ENCODE results near the gene SMARCD3. TPM values are rescaled to one million over a fixed set of nuclear protein-coding genes. Genes with fewer than 3 reads are reported as not detected.

Gene SMARCD3
- total and polyA plus RNA-seq, 9 of the 15 experiments (the other 6 are each of a cell fraction or from before 2014, with no cell fraction given) = 0.43 to 3.6 (median 2.6) TPM

GRCh38 chr7:151251689-151252560, 3.4 kb upstream of the SMARCD3 start (continued):
- TF ChIP-seq PHF8 (IDR thresholded peaks at IDR 0.05; ENCODE audit: borderline replicate concordance, low read length) = peak; percentile 34; the same call in 1 of the 2 replicates
- peak in 2 of 3 experiments; percentile 10 to 60 for TF ChIP-seq YY1 (IDR thresholded peaks at IDR 0.05; ENCODE audit: borderline replicate concordance in 1 of 3, control insufficient read depth in 1 of 3, extremely low read depth in 1 of 3, insufficient read depth in 3 of 3, insufficient read length in 1 of 3, insufficient replicate concordance in 2 of 3, low read depth in 1 of 3, low read length in 2 of 3)
- TF ChIP-seq NEUROD1 (IDR thresholded peaks at IDR 0.05; ENCODE audit: borderline replicate concordance, low read depth, low read length, partially characterized antibody) = peak; percentile 75
- peak; percentile 88 to 89 for TF ChIP-seq NRF1 (conservative IDR thresholded peaks at IDR 0.05 in 1 of 2, IDR thresholded peaks at IDR 0.05 in 1 of 2)
- TF ChIP-seq ZBTB7A (IDR thresholded peaks at IDR 0.05; ENCODE audit: borderline replicate concordance, control insufficient read depth, low read depth, low read length) = peak; percentile 57; the same call in 1 of the 2 replicates
- 0 out of 2 replicates have a peak, but pooled peaks have one; percentile 43 for TF ChIP-seq LARP7 (IDR thresholded peaks at IDR 0.05)
- peak; percentile 85; the same call in 1 of the 2 replicates for TF ChIP-seq CTBP1 (IDR thresholded peaks at IDR 0.05; ENCODE audit: borderline replicate concordance)
- TF ChIP-seq E2F6 (IDR thresholded peaks at IDR 0.05; ENCODE audit: borderline replicate concordance in 1 of 2, extremely low read depth in 1 of 2, insufficient read depth in 1 of 2, insufficient read length in 1 of 2, low read depth in 1 of 2, low read length in 1 of 2, poor library complexity in 1 of 2, severe bottlenecking in 1 of 2) = peak in 1 of 2 experiments; percentile 69
- no peak for TF ChIP-seq ZNF146 (CRISPR knock-in tag; IDR thresholded peaks at IDR 0.05; ENCODE audit: unreplicated experiment)
- TF ChIP-seq E2F5 (CRISPR knock-in tag; IDR thresholded peaks at IDR 0.05) = no peak
- 0 out of 2 replicates have a peak, but pooled peaks have one; percentile 5 for TF ChIP-seq SMC3 (conservative IDR thresholded peaks at IDR 0.05; ENCODE audit: insufficient read depth, low read depth, low read length)
- peak; percentile 90 for TF ChIP-seq EZH2 (IDR thresholded peaks at IDR 0.05; ENCODE audit: borderline replicate concordance, low read depth, low read length)
- peak; percentile 96 for TF ChIP-seq ZNF263 (CRISPR knock-in tag; IDR thresholded peaks at IDR 0.05; ENCODE audit: borderline replicate concordance)
- 0 out of 2 replicates have a peak, but pooled peaks have one; percentile 30 for TF ChIP-seq CREM (IDR thresholded peaks at IDR 0.05; ENCODE audit: low read depth)
- peak; percentile 56; the same call in 1 of the 2 replicates for TF ChIP-seq GATAD2A (IDR thresholded peaks at IDR 0.05)
- 0 out of 4 replicates have a peak, but pooled peaks of 1 of the 2 experiments have one; percentile 34 for TF ChIP-seq SIN3A (IDR thresholded peaks at IDR 0.05; ENCODE audit: borderline replicate concordance in 2 of 2, control insufficient read depth in 1 of 2, low read depth in 2 of 2, low read length in 2 of 2)
- TF ChIP-seq NR2C2 (CRISPR knock-in tag; IDR thresholded peaks at IDR 0.05) = no peak
- peak; percentile 22; the same call in 1 of the 2 replicates for TF ChIP-seq NR2C2 (tag; IDR thresholded peaks at IDR 0.05)
- TF ChIP-seq MAZ (CRISPR knock-in tag; conservative IDR thresholded peaks at IDR 0.05 in 1 of 2, IDR thresholded peaks at IDR 0.05 in 1 of 2) = peak in 1 of 2 experiments; percentile 41; a peak in 1 of 4 replicates
- no peak for TF ChIP-seq NFIX (CRISPR knock-in tag; IDR thresholded peaks at IDR 0.05; ENCODE audit: low read depth)

Measured in K562 (cell line).